ENCODE data around the gene RNF223. TPM values are rescaled to one million over a fixed set of nuclear protein-coding genes. Genes with fewer than 3 reads are reported as not detected.

Gene RNF223
- total and polyA plus RNA-seq, 2 of the 13 experiments (the other 11 are each of a cell fraction or from before 2014, with no cell fraction given) = 0.03 TPM; not detected in 1

- no peak for TF ChIP-seq TFDP2 (CRISPR knock-in tag; IDR thresholded peaks at IDR 0.05)
Observed at GRCh38 chr1:1094981-1095380, 20.9 kb upstream of the RNF223 start (continued).

- in situ Hi-C loops (cut with HindIII; ENCODE audit: extremely low pct_ligation_motif_present, low pct_unique_long_range_greater_than_20kb) = no loop called here
- POLR2A ChIA-PET = no interaction called here
- Histone ChIP-seq H3K36me3 (replicated peaks in 1 of 2; ENCODE audit: control insufficient read depth in 1 of 2, insufficient read depth in 2 of 2, low read length in 2 of 2) (no peaks in the 10 kb centered on the region), H3K9ac (ENCODE audit: insufficient read depth, low read depth, low read length) (no peak overlapping the region), H3K79me2 (ENCODE audit: insufficient read depth, low read length) (no peaks in the 10 kb centered on the region), H3K9me3 (ENCODE audit: low read length) (no peaks in the 10 kb centered on the region), H3K4me2 (ENCODE audit: low read depth, low read length) (no peak overlapping the region), H3K4me1 (ENCODE audit: insufficient read depth, low read length) (peaks cover 10% of the 10 kb centered on the region), H2AFZ (ENCODE audit: low read length) (no peak overlapping the region), H3K27ac (ENCODE audit: extremely low read length, insufficient read depth, low read length) (no peak overlapping the region), H4K20me1 (ENCODE audit: insufficient read depth, low read length) (no peaks in the 10 kb centered on the region), H3K27me3 (ENCODE audit: control insufficient read depth in 1 of 2, insufficient read depth in 2 of 2, low read length in 2 of 2) (no peaks in the 10 kb centered on the region; a peak in 1 of 5 replicates), H3K4me3 (replicated peaks in 1 of 3; ENCODE audit: insufficient read depth in 1 of 3, low read depth in 2 of 3, low read length in 3 of 3) (no peak overlapping the region)
- intact Hi-C loops (cut with micrococcal nuclease; ENCODE audit: unreplicated experiment) = no loop called here
- WGBS (ENCODE audit: low lambda C conversion rate) = 93% methylated on average over 10 of the region's 10 CpGs
- ATAC-seq = no peak
- DNase-seq (ENCODE audit: low spot score) = no peak
- no peak for TF ChIP-seq TSC22D2 (CRISPR knock-in tag; IDR thresholded peaks at IDR 0.05; ENCODE audit: borderline replicate concordance)
- TF ChIP-seq FOSL1 (CRISPR knock-in tag; IDR thresholded peaks at IDR 0.05; ENCODE audit: borderline replicate concordance) = no peak
- no peak for TF ChIP-seq ZBTB4 (CRISPR knock-in tag; IDR thresholded peaks at IDR 0.05; ENCODE audit: borderline replicate concordance)
- TF ChIP-seq ARID4A (CRISPR knock-in tag; IDR thresholded peaks at IDR 0.05; ENCODE audit: borderline replicate concordance) = no peak
- no peak for TF ChIP-seq ZNF652 (CRISPR knock-in tag; IDR thresholded peaks at IDR 0.05; ENCODE audit: borderline replicate concordance, low read depth)
- TF ChIP-seq NONO (IDR thresholded peaks at IDR 0.05) = no peak
- no peak for TF ChIP-seq NONO (CRISPR knock-in tag; conservative IDR thresholded peaks at IDR 0.05)
- no peak for TF ChIP-seq ZNF777 (CRISPR knock-in tag; IDR thresholded peaks at IDR 0.05)
- no peak for TF ChIP-seq MTA3 (CRISPR knock-in tag; IDR thresholded peaks at IDR 0.05)
- TF ChIP-seq ZNF225 (CRISPR knock-in tag; IDR thresholded peaks at IDR 0.05) = no peak
- TF ChIP-seq ZNF3 (CRISPR knock-in tag; IDR thresholded peaks at IDR 0.05) = no peak
- TF ChIP-seq TEF (CRISPR knock-in tag; IDR thresholded peaks at IDR 0.05) = no peak
- TF ChIP-seq ZNF720 (CRISPR knock-in tag; IDR thresholded peaks at IDR 0.05) = no peak
- TF ChIP-seq AKAP8 (CRISPR knock-in tag; IDR thresholded peaks at IDR 0.05) = no peak
- TF ChIP-seq ZSCAN12 (CRISPR knock-in tag; IDR thresholded peaks at IDR 0.05) = no peak
- no peak for FAIRE-seq
- CTCF ChIA-PET (ENCODE audit: low intra/inter-chr PET ratio, low total read pairs) = no interaction called here
- BruUV-seq (replicated peaks) = no TSS peak
Observed at GRCh38 chr1:1093610-1093943, 19.5 kb upstream of the RNF223 start.

All from HepG2 (cell line).